ENCODE measurements around the gene CLTRN. TPM values are rescaled to one million over a fixed set of nuclear protein-coding genes. Genes with fewer than 3 reads are reported as not detected.

The CLTRN gene
- total RNA-seq, 4 donors from 2014 or later, result 0.40 to 1.2 (median 0.74) TPM; not detected in 1

DNA sequence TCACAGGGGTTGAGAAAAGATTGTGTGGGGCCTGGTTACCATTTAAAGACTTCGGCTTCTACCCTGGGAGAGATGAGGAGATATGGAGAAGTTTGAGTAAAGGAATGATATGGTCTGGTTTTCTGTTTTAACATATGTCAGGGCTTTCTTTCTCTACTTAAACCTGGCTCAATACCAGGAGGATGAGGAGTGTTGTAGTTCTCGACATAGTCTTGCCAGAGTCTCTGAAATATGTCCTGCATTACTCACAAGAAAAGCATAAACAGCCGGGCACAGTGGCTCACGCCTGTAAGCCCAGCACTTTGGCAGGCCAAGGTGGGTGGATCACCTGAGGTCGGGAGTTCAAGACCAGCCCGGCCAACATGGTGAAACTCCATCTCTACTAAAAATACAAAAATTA is 47.5 kb downstream of the CLTRN start:
- no peak for TF ChIP-seq EP300 (IDR thresholded peaks at IDR 0.05)
- TF ChIP-seq POLR2AphosphoS5 (IDR thresholded peaks at IDR 0.05), result no peak
- Histone ChIP-seq H3K27me3 (no peaks in the 10 kb centered on the region), H3K4me1 (no peaks in the 10 kb centered on the region), H3K36me3 (no peaks in the 10 kb centered on the region), H3K4me3 (no peak overlapping the region), H3K9me3 (no peaks in the 10 kb centered on the region), H3K27ac (no peak overlapping the region)
- ATAC-seq, result no peak
- whole genome bisulfite sequencing, 2 donors (ENCODE audit: low coverage in 1 of 2), result 74% methylated on average over 4 of the region's 6 CpGs; no CpG with 5 or more reads in 1 of the 2 donors

DNA sequence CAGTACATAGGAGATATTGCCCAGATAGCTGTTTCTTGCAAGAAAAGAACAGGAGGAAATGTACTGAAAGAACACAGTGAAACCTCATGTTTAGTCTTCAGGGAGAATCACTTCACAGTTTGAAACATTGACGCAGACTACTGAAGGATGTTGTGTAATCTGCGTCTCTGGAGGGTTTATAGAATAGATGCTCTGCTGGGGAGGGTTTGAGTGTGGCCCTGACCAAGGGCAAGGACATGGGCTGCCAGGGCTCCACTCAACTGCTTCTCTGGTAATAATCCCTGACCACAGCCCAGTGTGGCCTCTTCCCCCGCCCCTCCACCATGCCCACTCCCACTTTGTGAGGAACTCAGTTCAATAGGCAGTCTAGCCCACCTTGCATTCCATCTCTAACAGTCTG is 48.1 kb downstream of the CLTRN start:
- H3K27ac ChIP-seq, result no peak overlapping the region
- no peak for ATAC-seq

DNA sequence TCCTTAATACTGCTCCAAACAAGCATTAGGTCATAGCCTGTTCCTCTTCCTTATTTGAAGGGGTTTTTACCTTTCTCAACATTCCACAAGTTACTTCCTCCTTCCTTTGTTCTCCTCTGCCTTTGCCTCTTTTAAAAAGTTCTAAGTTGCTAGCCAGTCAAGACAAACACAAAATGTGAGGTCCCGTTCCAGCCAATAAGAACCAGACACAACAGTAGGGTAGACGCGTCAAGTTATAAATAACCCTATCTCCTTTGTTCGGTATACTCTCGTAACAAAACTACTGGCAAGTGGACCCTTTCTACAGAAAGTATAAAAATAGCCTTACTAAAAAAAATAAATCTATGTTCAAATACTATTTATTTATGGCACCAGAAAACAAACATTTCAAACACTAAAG is 57.5 kb downstream of the CLTRN start:
- Histone ChIP-seq H3K4me3 (no peak overlapping the region), H3K27ac (no peak overlapping the region)
- 45 to 76% methylated on average over 5 of the region's 5 CpGs for WGBS, 2 donors (ENCODE audit: low coverage in 1 of 2)

More for the DNA sequence above, 48.1 kb downstream of the CLTRN start:
- no peaks in the 10 kb centered on the region for H3K36me3 ChIP-seq
- TF ChIP-seq EP300 (IDR thresholded peaks at IDR 0.05), result no peak
- TF ChIP-seq, protein P1, sequence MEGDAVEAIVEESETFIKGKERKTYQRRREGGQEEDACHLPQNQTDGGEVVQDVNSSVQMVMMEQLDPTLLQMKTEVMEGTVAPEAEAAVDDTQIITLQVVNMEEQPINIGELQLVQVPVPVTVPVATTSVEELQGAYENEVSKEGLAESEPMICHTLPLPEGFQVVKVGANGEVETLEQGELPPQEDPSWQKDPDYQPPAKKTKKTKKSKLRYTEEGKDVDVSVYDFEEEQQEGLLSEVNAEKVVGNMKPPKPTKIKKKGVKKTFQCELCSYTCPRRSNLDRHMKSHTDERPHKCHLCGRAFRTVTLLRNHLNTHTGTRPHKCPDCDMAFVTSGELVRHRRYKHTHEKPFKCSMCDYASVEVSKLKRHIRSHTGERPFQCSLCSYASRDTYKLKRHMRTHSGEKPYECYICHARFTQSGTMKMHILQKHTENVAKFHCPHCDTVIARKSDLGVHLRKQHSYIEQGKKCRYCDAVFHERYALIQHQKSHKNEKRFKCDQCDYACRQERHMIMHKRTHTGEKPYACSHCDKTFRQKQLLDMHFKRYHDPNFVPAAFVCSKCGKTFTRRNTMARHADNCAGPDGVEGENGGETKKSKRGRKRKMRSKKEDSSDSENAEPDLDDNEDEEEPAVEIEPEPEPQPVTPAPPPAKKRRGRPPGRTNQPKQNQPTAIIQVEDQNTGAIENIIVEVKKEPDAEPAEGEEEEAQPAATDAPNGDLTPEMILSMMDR (IDR thresholded peaks at IDR 0.05), result no peak
- no peak for TF ChIP-seq POLR2AphosphoS5 (IDR thresholded peaks at IDR 0.05)
- no peak for TF ChIP-seq POLR2A (IDR thresholded peaks at IDR 0.05)
- H3K9me3 ChIP-seq, result no peaks in the 10 kb centered on the region
- no peaks in the 10 kb centered on the region for H3K4me1 ChIP-seq
- 80 to 82% methylated on average over 2 of the region's 3 CpGs for WGBS, 2 donors (ENCODE audit: low coverage in 1 of 2)
- H3K27me3 ChIP-seq, result no peaks in the 10 kb centered on the region
- H3K4me3 ChIP-seq, result no peak overlapping the region

DNA sequence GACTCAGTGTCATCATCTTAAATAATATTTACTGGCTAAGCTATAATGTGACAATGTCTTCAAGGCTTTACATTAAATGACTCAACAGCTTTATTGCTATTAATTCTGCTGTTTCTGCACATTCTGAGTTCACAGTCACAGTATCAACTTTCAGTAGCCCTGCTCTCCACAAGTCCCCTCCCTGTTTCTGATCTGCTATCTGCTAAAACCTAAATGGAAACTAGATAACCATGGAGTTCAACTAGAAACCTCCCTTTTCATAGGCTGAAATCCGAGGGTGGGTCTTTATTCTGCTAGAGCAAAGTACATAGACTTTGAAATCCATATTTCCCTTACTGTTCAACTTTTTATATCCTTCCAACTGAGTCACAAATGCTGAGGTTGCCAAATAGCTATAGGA is 58.5 kb downstream of the CLTRN start:
- 56% methylated on average over 1 of the region's 1 CpG; no CpG with 5 or more reads in 1 of the 2 donors for WGBS, 2 donors (ENCODE audit: low coverage in 1 of 2)
- no peak for ATAC-seq
- Histone ChIP-seq H3K4me3 (no peak overlapping the region), H3K9me3 (no peaks in the 10 kb centered on the region), H3K27ac (no peak overlapping the region), H3K36me3 (no peaks in the 10 kb centered on the region), H3K4me1 (no peaks in the 10 kb centered on the region), H3K27me3 (no peaks in the 10 kb centered on the region)
- no peak for TF ChIP-seq POLR2AphosphoS5 (IDR thresholded peaks at IDR 0.05)
- TF ChIP-seq, protein P1 (IDR thresholded peaks at IDR 0.05), result no peak
- no peak for TF ChIP-seq EP300 (IDR thresholded peaks at IDR 0.05)
- TF ChIP-seq POLR2A (IDR thresholded peaks at IDR 0.05), result no peak

More for the DNA sequence above, 57.5 kb downstream of the CLTRN start:
- H3K4me1 ChIP-seq, result no peaks in the 10 kb centered on the region
- TF ChIP-seq POLR2AphosphoS5 (IDR thresholded peaks at IDR 0.05), result no peak
- TF ChIP-seq, protein P1 (IDR thresholded peaks at IDR 0.05), result no peak
- no peak for TF ChIP-seq EP300 (IDR thresholded peaks at IDR 0.05)
- TF ChIP-seq POLR2A (IDR thresholded peaks at IDR 0.05), result no peak
- ATAC-seq, result no peak
- no peaks in the 10 kb centered on the region for H3K27me3 ChIP-seq
- no peaks in the 10 kb centered on the region for H3K36me3 ChIP-seq
- H3K9me3 ChIP-seq, result no peaks in the 10 kb centered on the region

DNA sequence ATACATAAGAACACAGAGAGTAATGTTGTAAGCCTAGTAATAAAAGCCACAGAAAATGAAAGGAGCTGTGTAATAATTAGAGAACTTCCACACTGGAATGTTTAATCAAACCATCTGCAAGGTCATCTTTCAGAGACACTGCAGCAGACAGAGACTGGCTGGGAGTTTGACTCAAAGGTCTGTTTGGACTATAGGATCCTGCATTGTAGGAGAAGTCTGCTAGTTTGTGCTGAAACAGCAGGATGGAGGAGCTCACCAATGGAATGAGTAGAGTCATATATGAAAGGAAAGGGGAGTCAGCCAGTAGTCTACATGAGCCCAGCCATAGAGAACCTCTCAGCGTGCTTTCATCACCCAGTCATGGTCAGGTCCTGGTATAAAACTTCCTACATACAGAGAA is 59.4 kb downstream of the CLTRN start:
- H3K9me3 ChIP-seq, result no peaks in the 10 kb centered on the region
- ATAC-seq, result no peak
- TF ChIP-seq, protein P1 (IDR thresholded peaks at IDR 0.05), result no peak
- TF ChIP-seq POLR2A (IDR thresholded peaks at IDR 0.05) (no peak), POLR2AphosphoS5 (IDR thresholded peaks at IDR 0.05) (no peak), EP300 (IDR thresholded peaks at IDR 0.05) (no peak)
- WGBS, 2 donors (ENCODE audit: low coverage in 1 of 2), result 100% methylated on average over 1 of the region's 1 CpG
- H3K4me1 ChIP-seq, result no peaks in the 10 kb centered on the region
- no peak overlapping the region for H3K27ac ChIP-seq
- H3K4me3 ChIP-seq, result no peak overlapping the region
- H3K27me3 ChIP-seq, result no peaks in the 10 kb centered on the region
- no peaks in the 10 kb centered on the region for H3K36me3 ChIP-seq
